Stomach (tissue), 4 donors: ENCODE measurements around the gene CEP89.

Source experiments
- CTCF ChIP-seq, 7 experiments: fragments of 450-650 bp in 4 of 7; fragments of 200-600 bp in 3 of 7; sonication (generic) in 3 of 7; IDR thresholded peaks; one replicate each; pipeline ENCODE4 v1.5.1; 2016 to 2019; ENCODE audit warnings: antibody characterized with exemption in 7 of 7, control low read depth in 2 of 7, mild to moderate bottlenecking in 1 of 7
- POLR2A ChIP-seq, 4 donors: fragments of 450-650 bp; IDR thresholded peaks; one replicate each; pipeline ENCODE4 v1.6.1; 2016; ENCODE audit warnings: antibody characterized with exemption in 4 of 4, control low read depth in 2 of 4, mild to moderate bottlenecking in 1 of 4, moderate library complexity in 1 of 4
- POLR2AphosphoS5 ChIP-seq, 3 donors: sonication (generic); formaldehyde crosslinking; IDR thresholded peaks; one replicate each; pipeline ENCODE4 v1.6.1; 2016; ENCODE audit warnings: antibody characterized with exemption in 3 of 3

- TF ChIP-seq CTCF (IDR thresholded peaks at IDR 0.05) (no peak), POLR2AphosphoS5 (IDR thresholded peaks at IDR 0.05) (no peak), POLR2A (IDR thresholded peaks at IDR 0.05) (no peak)
These were observed 95.4 kb downstream of the CEP89 start for GRCh38 chr19:32876236-32876918.
